Measurements from ENCODE around the gene CNPY1. TPM values are rescaled to one million over a fixed set of nuclear protein-coding genes. Genes with fewer than 3 reads are reported as not detected.
A peak's percentile ranks its signal among the peaks of the same experiment; 100 is the strongest.

CNPY1 gene
- total and polyA plus RNA-seq, 2 of the 8 experiments (the other 6 are each of a cell fraction or from before 2014, with no cell fraction given): not detected

GRCh38 chr7:155452505-155453295 is 93.7 kb downstream of the CNPY1 start:
- POLR2A ChIA-PET (ENCODE audit: partially characterized antibody): interaction anchor here (0.9 kb wide), 1 partner anchor 75 kb away, joined by 4 read pairs; no protein-coding TSS in a partner anchor
- H4K8ac ChIP-seq (ENCODE audit: extremely low read depth, insufficient read depth, low read length): no peak overlapping the region
- no peak overlapping the region for H3K4me3 ChIP-seq (ENCODE audit: extremely low read depth in 1 of 4, insufficient read depth in 2 of 4, low read depth in 3 of 4, low read length in 4 of 4)
- peaks cover 2% of the 10 kb centered on the region; the same call in 1 of the 2 replicates for H3K23me2 ChIP-seq (ENCODE audit: low read depth, low read length)
- no peak overlapping the region for H2BK120ac ChIP-seq (replicated peaks; ENCODE audit: low read depth, low read length)
- H4K91ac ChIP-seq (replicated peaks; ENCODE audit: insufficient read length, low read length): no peak overlapping the region
- H2BK20ac ChIP-seq (ENCODE audit: low read length): no peak overlapping the region
- CTCF ChIA-PET (ENCODE audit: partially characterized antibody): interaction anchor here (0.7 to 7.1 kb wide), 7 partner anchors 21 to 81 kb away, joined by 3 to 81 read pairs (median 4); no protein-coding TSS in a partner anchor
- H3K9me3 ChIP-seq (ENCODE audit: insufficient read depth in 2 of 2, low read depth in 1 of 2, low read length in 1 of 2): no peaks in the 10 kb centered on the region; a peak in 1 of 4 replicates
- TF ChIP-seq RXRA (IDR thresholded peaks at IDR 0.05; ENCODE audit: insufficient read depth, low read depth, low read length) (no peak), FOSL1 (IDR thresholded peaks at IDR 0.05; ENCODE audit: insufficient read depth, low read depth, low read length) (no peak), SUZ12 (IDR thresholded peaks at IDR 0.05; ENCODE audit: low read length) (no peak), CBX8 (IDR thresholded peaks at IDR 0.05; ENCODE audit: borderline replicate concordance, low read depth, low read length) (peak; percentile 91)
- H3K36me3 ChIP-seq (ENCODE audit: control insufficient read depth in 2 of 4, insufficient read depth in 4 of 4, low read length in 3 of 4): no peaks in the 10 kb centered on the region; a peak in 1 of 8 replicates
- no peak overlapping the region for H2AK5ac ChIP-seq (ENCODE audit: low read depth, low read length)
- H3K4me2 ChIP-seq (ENCODE audit: insufficient read depth in 1 of 2, low read depth in 2 of 2, low read length in 2 of 2): no peak overlapping the region; a peak in 1 of 4 replicates
- FAIRE-seq (no peak), DNase-seq (ENCODE audit: low read depth in 1 of 2, low spot score in 2 of 2) (no peak)
- no peak overlapping the region for H4K5ac ChIP-seq (ENCODE audit: insufficient read length, low read depth, low read length)
- H2AFZ ChIP-seq (ENCODE audit: low read length): no peak overlapping the region
- H2BK5ac ChIP-seq (ENCODE audit: low read depth, low read length): no peak overlapping the region
- no peak overlapping the region for H2BK15ac ChIP-seq (ENCODE audit: low read length)
- no peak overlapping the region for H3K56ac ChIP-seq (replicated peaks; ENCODE audit: insufficient read length, low read depth, low read length)
- peaks cover 98 to 99% (median 98%) of the 10 kb centered on the region in 4 experiments for H3K27me3 ChIP-seq (replicated peaks in 1 of 4; ENCODE audit: control insufficient read depth in 3 of 4, extremely low read depth in 1 of 4, insufficient read depth in 3 of 4, low read length in 3 of 4)
- H3K4ac ChIP-seq (replicated peaks; ENCODE audit: insufficient read length, low read depth, low read length): no peak overlapping the region
- 29% methylated on average over 5 of the region's 5 CpGs; no CpG with 5 or more reads in 1 of the 2 experiments for WGBS, 2 experiments (ENCODE audit: extremely low coverage in 1 of 2, insufficient coverage in 1 of 2, insufficient read length in 1 of 2, insufficient replicate concordance in 2 of 2, low coverage in 1 of 2, low lambda C conversion rate in 2 of 2, missing lambda C conversion rate in 1 of 2)
- H2BK12ac ChIP-seq (ENCODE audit: low read depth, low read length): no peak overlapping the region; the same call in 1 of the 2 replicates
- H3K27ac ChIP-seq (ENCODE audit: low read depth, low read length): no peak overlapping the region
- H3K14ac ChIP-seq (ENCODE audit: insufficient read length): no peak overlapping the region
- H3K79me1 ChIP-seq (ENCODE audit: low read depth, low read length): no peaks in the 10 kb centered on the region; the same call in 1 of the 2 replicates
- H3K23ac ChIP-seq (ENCODE audit: insufficient read length): no peak overlapping the region
- peaks cover 0 to 26% (median 16%) of the 10 kb centered on the region in 4 experiments; a peak in 6 of 7 replicates for H3K4me1 ChIP-seq (replicated peaks in 1 of 4; ENCODE audit: control insufficient read depth in 3 of 4, insufficient read depth in 4 of 4, low read length in 3 of 4)
- H4K20me1 ChIP-seq (replicated peaks in 1 of 2; ENCODE audit: control insufficient read depth in 1 of 2, insufficient read depth in 2 of 2, low read length in 2 of 2): peaks cover 37 to 41% of the 10 kb centered on the region in 2 experiments
- H3K18ac ChIP-seq (ENCODE audit: extremely low read depth, low read length): no peak overlapping the region
- no peaks in the 10 kb centered on the region for H3K79me2 ChIP-seq (ENCODE audit: control insufficient read depth in 1 of 2, insufficient read depth in 2 of 2, low read length in 2 of 2)
- H3K9ac ChIP-seq (replicated peaks in 1 of 4; ENCODE audit: extremely low read depth in 1 of 4, low read depth in 3 of 4, low read length in 3 of 4): no peak overlapping the region

All from H1 (cell line).